ENCODE data around the gene BRF1.

BRF1 gene

DNA sequence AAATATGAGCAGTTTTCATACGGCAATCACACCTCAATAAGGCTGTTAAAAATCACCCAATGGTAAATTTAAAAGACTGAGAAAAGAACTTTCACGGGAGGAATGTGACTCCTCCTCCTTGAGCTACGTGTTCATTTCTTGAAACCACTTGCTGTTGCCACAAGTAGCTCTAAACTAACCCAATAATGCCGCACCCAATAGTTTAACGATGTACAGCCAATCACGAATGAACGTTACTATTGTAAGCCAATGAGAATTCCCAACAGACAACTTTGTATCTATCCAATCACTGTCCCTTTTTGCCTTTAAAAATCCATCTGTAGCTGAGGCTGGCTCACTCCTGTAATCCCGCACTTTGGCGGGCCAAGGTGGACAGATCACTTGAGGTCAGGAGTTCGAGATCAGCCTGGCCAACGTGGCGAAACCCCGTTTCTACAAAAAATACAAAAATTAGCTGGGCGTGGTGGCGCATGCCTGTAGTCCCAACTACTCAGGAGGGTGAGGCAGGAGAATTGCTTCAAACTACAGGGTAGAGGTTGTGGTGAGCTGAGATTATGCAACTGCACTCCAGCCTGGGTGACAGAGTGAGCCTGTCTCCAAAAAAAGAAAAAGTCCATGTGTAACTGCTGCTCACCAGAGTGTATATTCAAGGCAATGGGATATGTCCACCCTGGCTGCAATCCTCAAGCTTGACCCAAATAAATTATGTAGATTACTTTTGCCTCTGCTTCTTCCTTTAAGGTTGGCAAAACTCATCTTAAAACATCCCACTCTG lies 76.8 kb downstream of the BRF1 start:
- no peak for DNase-seq

DNA sequence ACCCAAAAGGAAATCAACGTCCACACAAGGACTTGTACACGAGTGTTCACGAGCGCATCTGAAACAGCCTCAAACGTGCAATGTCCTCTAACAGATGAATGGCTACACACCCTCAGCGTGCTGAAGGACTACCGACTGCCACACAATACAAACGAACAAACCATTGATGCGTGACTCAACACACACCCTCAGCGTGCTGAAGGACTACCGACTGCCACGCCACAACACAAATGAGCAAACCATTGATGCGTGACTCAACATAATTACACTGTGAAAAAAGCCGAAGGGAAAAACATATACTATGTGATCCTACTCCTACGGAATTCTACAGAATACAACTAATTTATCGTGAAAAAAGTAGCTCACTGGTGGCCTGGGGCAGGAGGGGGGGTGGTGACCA lies 77.5 kb downstream of the BRF1 start:
- DNase-seq: no peak

GRCh38 chr14:105221598-105222178 lies 79.1 kb downstream of the BRF1 start:
- no peak for DNase-seq

DNA sequence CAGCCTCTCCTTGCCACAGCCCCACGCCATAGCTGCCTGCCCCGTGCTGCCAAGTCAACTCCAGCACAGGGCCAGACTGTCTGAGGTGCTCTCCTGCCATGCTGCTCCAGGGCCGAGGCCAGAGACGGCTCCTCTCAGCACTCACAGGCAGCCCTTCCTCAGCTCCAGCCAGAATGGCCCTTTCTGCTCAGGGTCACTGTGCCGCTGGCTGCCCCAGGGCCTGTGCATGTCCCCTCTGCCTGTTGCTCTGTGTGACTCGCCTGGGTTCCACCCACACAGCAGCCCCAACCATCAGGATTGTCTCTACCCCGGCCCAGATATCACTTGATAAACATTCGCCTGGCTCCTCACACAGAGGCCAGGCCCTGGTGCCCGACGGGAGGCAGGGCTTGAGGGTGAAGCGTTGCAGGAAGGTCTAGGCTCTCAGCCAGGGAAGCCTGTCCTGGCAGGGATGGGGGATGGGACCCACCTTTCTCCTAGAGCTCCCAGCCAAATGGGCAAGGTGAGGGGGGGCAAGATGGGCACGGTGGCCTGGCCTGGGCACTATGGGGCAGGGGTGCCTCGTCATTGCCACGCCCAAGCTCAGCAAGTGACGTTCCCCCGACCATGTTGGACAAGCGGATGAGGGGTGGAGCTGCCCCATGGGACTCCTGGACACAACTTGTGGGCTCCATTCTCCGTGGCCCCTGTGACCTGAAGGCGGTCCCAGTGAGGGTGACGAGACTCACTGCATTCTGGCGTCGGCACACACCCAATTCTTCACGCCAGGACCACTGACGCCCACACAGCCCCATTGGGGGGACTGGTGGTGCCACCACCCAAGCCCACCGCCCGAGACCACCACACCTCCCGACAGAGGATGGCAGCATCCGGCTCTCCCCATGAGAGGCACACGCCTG lies 79.9 kb downstream of the BRF1 start:
- DNase-seq: no peak

DNA sequence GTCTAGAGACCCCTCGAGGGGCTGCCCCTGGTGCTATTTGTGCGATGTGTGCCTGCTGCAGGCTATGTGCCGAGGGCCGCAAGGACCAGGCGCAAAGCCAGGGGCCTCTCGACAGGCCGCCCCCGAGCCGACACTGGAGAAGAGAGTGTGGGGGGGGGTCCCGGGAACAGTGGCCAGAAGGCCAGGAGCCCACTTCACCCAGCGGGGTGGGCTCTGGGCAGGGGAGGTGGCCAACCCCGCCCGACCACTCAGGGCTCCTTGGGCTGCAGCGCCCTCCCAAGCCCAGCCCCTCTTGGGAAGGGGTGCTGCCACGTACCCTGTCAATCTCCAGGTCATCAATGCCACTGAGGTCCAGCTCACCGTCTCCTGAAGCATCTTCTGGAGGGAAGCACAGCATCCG lies 81.0 kb downstream of the BRF1 start:
- no peak for DNase-seq

DNA sequence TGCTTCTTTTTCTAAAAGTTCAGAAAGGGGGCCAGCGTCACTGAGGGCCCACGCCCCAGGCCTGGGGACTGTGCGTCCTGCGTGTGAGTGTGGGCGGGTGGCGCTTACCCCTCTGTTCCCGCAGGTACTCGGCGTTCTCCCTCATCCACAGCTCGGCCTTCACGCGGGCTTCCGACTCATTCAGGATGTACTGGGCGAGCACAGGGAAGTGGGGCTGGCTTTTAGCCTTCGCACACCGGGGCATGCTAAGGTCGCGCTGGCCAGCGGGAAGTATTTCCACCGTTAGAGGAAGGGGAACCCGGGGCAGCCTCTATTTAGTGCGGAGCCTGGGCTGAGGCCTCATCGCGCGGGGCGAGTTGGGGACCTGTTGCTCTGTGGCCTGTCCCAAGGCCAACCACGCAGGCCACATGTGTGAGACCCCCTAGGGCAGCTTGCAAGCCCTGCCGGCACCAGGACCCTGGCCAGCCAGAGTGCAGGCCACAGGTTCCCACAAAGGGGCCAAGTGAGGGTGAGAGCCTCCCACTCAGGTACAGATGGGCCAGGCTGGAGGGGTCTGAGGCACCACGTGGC lies 81.7 kb downstream of the BRF1 start:
- DNase-seq: no peak

DNA sequence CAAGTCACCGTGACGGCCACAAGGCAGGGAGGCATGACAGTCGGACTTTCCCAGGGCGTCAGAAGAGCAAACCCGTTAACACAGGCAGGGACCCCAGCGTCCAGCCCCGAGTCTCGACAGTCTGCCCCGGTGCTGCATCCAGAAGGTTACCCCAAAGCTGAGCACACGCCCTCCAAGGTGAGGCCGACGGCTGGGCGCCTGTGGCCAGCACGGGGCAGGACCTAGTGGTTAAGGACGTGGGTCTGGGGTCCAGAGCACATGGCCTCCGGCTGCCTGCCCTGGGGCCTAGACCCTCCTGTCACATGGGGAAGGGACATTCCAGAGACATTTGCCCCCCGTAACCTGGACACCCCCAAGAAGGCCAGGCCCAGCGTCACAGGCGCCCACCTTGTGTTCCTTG lies 82.2 kb downstream of the BRF1 start:
- no peak for DNase-seq

DNA sequence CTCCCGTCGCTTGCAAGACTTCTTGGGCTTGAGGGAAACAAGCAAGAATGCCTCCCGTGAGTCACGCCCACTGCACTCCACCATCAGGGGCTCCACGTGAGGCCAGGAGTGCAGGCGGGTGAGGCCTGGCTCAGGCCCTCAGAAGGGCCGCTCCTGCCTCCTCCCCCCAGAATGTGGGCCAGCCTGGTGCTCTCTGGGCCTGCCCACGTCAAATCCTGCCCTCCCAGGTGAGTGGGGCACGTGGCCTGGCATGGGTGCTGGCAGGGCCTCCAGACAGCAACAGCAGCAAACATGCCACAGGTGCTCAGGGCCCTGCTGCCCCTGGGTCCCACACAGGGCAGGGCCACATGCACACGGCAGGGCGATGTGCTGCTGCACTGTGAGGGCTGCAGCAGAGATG lies 83.0 kb downstream of the BRF1 start:
- no peak for DNase-seq

DNA sequence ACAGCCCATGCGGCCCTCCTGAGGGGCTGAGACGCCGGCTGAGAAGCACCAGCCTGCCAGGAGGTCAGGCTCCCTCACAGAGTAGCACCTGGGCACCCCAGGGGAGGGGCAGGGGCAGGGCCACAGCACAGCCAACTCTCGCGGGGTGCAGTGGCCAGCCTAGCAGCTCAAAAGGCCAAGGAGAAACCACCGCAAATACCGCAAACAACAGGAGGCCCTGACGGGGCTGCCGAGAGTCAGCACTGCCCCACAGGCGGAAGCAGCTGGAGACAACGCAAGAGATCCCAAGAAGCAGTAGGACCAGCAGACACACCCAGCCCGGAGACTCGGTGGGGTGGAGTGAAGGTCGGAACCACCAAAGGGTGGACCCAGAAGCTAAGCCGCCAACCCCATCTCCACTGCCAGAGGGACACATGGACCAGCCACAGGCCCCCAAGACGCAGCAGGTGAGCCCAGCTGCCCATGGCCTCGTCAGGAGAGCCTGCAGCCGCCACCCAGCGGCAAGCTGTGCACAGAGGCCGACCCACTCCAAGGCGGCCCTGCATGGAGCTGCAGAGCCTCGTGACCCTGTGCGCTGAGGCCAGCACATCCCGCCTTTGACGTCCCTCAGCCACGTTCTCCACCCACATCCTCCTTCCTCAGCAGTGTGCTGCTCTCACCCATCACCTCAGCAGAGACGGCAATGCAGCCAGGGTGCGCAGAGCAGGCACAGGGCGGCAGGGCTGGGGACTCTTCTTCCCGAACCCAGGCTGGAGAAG lies 84.1 kb downstream of the BRF1 start:
- DNase-seq: no peak

DNA sequence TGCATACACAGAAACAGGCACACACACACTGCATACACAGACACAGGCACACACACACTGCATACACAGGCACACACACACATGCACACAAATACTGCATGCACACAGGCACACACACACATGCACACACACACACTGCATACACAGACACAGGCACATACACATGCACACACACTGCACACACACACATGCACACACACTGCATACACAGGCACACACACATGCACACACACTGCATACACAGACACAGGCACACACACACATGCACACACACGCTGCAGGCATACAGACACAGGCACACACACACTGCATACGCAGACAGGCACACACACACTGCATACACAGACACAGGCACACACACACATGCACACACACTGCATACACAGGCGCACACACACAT lies 85.2 kb downstream of the BRF1 start:
- no peak for DNase-seq

DNA sequence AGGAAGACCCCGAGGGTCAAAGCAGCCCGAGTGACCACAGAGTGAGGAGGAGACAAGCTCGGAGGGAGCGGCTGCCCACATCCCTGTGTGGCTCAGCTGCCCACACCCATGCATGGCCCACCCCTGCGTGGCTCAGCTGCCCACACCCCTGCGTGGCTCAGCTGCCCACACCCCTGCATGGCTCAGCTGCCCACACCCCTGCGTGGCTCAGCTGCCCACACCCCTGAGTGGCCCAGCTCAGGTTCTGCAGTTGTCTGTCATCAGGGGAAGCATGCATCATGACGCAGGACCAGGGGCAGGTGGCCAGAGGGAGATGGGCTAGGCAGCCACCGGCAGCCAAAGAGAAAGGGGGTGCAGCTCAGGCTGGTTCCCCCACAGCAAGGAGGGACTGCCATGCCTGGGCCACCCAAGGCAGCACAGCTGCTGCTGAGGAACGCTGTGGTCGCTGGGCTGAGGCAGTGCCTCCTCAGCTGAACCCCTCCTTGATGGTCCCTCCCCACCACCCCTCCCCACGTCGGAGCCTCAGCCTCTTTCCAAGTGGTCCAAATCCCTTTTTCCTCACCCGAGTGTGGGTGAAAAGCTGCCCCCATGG lies 86.4 kb downstream of the BRF1 start:
- no peak for DNase-seq

DNA sequence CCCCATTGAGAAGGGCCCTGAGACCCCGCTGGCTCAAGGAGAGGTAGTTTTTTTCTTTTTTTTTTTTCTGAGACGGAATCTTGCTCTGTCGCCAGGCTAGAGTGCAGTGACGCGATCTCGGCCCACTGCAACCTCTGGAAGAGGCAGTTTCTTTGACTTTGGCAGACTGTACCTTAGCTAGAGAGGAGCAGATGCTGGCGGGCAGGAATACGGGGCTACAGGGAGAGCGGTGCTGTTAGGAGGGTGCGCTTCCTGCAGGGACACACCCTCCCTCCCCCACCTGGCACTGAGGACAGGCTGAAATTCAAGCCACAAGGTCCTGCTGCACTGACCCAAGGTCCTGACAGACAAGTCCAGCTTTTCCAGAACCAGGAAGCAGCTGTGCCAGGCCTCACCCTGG lies 87.4 kb downstream of the BRF1 start:
- DNase-seq: no peak

- no peak for DNase-seq
Observed at GRCh38 chr14:105212541-105213300, 88.1 kb downstream of the BRF1 start.

- DNase-seq: no peak
Observed at GRCh38 chr14:105211758-105212089, 89.1 kb downstream of the BRF1 start.

DNA sequence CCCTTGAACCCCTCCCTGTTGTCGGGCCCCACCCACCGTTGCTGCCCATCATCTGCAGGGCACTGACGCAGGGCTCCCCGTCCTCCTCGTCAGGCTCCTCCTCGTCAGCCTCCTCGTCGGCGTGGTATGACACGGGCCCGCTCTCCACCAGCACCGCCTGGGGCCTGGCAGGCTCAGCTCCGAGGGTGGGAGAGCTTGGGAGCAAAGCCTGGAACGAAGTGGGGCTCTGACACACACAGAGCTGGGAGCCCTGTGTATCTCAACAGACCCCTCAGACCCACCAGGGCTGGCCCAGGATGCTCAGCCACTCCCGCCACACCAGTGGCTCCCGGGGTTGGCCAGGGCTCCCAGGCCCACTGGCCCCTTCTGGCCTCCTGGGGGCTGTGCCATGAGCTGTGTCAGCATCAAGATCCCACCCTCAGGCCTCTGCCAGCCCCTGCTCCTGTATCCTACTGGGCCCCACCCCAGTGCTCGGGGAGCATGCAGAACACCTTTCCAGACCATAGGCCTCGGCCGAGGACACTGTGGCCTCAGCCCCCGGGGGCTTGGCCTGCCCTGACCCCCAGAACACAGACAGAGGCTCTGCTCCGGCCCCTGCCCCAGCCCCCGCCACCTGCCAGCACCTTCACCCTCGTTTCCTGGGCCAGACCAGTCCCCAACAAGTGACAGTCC lies 89.6 kb downstream of the BRF1 start:
- DNase-seq: no peak

GRCh38 chr14:105210266-105211025 lies 90.4 kb downstream of the BRF1 start:
- DNase-seq: no peak

GRCh38 chr14:105209646-105210045 lies 91.2 kb downstream of the BRF1 start:
- DNase-seq: no peak

DNA sequence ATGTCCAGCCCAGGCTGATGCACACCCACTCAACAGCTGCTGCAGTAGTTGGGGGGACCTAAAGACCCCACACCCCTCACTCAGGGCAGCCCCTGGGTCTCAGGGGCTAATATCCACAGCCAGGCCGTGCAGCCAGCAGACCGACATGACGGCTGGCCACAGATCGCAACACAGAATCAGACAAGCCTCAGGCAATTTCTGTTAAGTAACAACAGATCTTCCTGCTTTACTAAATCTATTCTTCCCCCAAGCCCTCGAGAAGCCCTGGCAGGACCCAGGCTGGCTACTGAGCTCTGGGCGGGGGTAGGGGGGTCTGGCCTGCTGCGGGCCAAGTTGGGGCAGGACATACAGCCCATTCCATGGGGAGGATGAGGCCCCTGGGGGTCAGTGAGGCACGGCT lies 91.7 kb downstream of the BRF1 start:
- DNase-seq: no peak

- DNase-seq: no peak
Observed at GRCh38 chr14:105208738-105209075, 92.1 kb downstream of the BRF1 start.

DNA sequence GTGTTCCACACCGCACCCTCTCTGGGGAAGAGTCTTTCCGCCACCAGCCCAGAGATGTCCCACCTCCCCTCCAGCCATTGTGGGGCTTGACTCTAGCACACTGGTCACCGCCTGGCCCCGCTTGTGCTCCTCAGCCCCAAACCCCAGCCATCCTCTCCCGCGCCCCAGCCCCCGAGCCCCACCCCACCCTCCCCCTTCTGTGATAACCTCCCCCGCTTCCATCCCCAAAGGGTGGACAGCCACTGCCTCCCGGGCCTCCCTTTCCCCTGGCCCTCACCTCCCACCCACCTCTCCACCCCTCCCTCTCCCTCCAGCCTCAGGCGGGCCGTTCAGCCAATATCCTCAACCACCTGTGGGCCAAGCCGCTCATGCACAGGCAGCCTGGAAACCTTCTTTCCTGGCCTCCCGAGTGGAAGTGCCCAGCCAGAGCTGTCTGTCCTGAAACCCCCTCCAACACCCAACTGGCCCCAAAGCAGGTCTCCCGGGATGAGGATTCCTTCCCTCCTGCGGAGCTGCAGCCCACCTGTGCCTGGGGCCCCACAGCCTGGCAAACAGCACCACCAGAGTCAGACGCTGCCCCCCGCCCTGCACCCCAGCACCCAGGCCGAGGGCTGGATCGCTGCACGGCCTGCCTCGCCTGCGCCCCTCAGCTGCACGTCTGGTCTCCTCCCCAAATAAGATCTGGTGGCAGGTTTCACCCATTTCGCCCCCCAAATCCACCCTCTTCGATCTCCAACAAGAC lies 92.6 kb downstream of the BRF1 start:
- DNase-seq: no peak
